HG03469 (cell line): ENCODE data around the gene URM1.

Experiments
- ATAC-seq: cut with Tn5 transposase; IDR thresholded peaks from one replicate; pipeline ENCODE4 v1.9.1; 2021; ENCODE audit warnings: mild to moderate bottlenecking, moderate library complexity, moderate number of reproducible peaks; ENCODE audit not compliant: unreplicated experiment

Gene URM1

DNA sequence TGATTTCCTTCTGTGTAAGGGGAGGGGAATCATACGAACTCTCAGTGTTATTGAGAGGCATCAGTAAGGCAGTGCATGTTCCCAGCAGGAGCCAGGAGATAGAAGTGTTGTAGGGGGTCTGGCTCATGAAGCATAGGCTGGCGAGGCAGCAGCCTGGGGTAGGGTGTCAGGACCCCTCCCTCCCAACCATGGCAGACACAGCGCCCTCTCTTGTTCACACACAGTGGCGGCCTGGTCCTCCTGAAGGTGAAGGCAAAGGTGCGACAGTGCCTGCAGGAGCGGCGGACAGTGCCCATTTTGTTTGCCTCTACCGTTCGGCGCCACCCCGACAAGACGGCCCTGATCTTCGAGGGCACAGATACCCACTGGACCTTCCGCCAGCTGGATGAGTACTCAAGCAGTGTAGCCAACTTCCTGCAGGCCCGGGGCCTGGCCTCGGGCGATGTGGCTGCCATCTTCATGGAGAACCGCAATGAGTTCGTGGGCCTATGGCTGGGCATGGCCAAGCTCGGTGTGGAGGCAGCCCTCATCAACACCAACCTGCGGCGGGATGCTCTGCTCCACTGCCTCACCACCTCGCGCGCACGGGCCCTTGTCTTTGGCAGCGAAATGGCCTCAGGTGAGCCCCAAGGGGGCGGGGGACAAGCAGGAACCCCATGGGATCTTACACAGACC, 26.1 kb upstream of the URM1 start:
- no peak for ATAC-seq

DNA sequence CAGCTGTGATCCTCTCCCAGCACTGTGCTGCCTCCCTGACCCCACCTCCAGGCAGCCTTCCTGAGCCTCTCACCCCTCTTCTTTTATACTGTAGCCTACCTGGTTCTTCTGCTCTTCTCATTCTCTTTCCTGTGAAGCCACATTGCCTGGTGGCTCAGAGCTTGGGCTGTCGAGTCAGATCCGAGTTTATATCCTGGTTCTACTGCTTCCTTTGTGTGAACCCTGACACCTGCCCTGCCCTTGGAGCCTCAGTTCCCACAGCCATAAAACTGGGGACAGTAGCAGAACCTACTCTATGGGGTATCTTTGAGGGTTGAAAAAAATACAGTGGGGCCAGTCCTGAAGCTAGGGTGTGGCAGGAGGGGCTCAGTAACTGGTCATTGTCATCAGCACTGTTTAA, 22.0 kb upstream of the URM1 start:
- no peak for ATAC-seq

DNA sequence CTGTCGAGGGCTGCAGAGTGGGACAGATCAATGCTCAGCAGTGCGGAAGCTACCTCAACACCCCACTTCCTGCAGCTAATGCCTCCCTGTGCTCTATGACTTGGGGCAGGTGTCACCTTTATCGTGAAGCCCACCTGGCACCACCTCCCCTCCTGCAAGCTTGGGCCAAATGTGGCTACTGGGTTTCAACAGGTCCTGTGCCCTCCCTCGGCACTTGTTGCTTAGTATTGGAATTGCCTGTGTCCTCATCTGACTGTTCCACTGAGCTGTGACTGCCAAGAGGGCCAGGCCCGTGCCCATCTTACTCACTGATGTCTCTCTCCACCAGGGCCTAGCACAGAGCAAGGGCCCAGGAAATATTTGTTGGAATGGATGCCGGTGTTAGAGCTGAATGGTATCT, 21.4 kb upstream of the URM1 start:
- no peak for ATAC-seq

DNA sequence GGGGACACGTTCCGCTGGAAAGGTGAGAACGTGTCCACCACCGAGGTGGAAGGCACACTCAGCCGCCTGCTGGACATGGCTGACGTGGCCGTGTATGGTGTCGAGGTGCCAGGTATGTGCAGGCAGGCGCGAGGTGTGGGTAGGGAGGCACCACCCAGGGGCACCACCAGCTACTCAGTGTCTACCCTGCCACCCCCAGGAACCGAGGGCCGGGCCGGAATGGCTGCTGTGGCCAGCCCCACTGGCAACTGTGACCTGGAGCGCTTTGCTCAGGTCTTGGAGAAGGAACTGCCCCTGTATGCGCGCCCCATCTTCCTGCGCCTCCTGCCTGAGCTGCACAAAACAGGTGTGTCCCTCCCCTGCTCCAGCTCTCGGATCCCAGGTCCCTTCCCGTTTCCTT, 15.7 kb upstream of the URM1 start:
- no peak for ATAC-seq

DNA sequence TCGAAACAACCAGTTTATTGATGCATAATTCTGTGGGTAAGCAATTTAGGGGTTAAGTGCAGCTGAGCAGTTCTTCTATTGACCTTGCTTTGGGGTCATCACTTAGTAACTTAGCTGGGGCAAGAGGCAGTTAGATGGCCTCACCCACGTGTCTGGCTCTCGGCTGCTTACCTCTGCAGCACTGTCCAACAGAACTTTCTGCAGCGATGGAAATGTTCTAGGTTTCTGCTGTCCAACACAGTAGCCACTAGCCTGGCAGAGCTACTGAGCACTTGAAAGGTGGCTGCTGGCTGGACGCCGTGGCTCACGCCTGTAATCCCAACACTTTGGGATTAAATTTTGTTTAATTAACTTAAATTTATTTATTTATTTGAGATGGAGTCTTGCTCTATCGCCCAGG, 13.1 kb upstream of the URM1 start:
- ATAC-seq: no peak

DNA sequence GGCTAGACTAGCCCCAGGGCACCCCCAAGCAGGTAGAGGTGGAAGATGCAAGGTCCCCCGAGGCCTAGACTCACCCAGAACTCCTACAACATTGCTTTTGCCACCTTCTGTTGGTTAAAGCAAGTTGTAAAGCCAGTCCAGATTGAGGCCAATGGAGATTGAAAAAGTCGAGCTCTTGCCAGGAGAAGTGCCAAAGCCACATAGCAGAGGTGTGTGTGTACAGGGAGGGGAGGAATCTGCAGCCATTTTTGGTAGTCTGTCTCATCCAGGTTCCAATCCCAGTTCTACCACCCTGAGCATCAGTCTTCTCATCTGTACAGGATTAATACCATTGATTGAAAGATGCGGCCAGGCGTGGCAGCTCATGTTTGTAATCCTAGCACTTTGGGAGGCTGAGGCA, 12.3 kb upstream of the URM1 start:
- ATAC-seq: no peak

DNA sequence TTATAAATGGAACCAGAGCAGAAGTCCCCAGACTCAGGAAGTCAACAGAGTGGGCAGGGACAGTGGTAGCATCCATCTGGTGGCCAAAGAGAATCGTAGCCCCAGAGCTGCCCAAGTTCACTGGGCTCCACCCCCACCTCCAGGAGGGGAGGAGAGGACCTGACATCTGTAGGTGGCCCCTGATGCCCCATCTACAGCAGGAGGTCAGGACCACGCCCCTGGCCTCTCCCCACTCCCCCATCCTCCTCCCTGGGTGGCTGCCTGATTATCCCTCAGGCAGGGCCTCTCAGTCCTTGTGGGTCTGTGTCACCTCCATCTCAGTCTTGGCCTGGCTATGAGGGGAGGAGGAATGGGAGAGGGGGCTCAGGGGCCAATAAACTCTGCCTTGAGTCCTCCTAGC, 10.3 kb upstream of the URM1 start:
- ATAC-seq: no peak

DNA sequence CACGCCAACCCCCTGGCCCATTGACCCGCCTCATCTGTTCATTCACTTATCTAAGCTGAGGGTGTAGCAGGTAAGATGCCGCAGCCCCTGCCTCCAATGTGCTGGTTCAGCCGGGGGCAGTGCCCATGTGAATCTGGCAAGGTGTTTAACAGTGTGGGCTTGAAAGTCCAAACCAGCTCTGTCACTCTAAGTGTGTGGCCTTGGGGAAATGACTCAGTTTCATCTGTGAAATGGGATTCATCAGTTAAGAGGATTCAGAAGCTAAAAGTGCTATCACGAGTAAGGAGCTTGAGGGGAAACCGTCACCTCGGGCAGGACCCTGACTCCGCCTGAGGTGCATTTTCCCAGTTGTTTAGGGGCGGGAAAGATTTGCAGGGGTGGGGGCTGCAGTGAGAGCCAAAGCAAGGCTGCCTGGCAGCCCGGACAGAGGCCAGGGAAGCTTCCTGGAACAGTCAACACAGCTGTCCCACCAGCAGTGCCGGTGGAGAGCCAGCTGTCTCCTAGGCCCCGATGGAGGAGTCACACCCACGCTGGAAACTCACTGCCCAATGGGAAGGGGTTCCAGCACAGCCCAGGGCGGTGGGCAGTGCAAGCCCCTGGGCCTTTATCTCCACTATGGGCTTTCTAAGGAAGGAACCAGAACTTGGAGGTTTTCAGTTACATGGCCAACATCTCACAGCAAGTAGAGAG, 9.7 kb upstream of the URM1 start:
- no peak for ATAC-seq

DNA sequence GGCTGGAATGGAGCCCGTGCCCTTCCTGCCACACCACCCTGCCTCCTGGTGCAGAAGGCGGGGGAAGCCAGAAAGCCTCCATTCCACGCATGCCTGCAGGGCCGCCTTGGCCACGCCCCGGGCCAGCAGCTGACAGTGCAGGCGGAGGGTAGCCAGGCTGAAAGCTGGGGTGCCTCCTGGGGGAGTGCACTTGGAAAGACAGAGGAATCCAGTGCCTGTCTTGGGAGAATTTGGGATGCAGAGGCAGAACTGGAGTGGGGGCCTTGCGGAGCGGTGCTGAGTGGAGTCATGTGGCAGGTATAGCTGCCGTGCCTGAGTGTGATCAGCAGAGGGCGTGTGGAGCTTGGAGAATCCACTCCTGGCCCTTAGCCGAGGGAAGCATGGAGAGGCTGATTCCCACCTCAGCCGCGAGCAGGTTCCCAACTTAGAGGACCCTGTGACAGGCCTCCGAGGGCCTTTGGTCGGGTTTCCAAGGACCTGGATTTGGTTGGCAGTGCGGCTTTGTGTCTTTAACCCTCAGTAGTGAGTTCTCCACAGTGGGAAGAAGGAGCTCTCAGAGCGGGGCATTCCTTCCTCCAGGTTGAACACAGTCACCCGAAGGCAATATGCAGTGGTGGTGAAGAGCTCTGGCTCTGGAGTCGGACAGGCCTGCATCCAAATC, 9.1 kb upstream of the URM1 start:
- ATAC-seq: no peak

DNA sequence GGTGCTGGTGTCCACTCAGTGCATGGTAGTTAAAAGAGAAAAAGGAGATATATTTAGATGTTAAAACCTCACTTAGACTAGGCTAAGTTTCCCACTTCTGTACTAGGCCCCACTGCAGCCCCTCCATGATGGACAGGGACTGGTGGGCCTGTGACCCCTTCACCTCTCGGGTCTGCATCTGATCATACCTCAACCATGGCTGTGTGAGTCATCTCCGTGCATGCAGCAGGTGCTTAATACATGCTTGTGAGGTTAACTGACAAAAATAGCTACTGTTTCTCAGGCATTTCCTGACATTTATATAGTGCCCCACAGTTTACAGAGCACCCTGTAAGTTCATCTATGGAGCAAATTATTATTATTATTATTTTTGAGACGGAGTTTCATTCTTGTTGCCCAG, 8.4 kb upstream of the URM1 start:
- ATAC-seq: no peak

DNA sequence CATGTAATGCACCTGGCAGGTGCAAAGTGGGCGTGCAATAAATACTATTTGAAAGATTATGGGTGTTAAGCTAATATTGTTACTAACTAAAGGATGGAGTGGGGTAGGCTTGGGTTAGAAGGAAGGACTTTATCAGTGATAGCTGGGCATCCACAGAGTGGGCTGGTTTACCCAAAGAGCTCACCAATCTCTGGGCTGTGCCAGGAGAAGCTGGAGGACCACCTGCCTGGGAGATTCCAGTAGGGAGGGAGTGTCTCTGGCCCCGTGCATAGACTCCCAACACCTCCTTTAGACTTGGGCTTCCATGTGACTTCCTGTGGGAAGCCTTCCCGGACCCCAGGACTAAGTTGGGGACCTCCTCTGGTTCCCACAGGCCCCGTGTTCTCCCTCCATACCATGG, 5.6 kb upstream of the URM1 start:
- ATAC-seq: no peak

DNA sequence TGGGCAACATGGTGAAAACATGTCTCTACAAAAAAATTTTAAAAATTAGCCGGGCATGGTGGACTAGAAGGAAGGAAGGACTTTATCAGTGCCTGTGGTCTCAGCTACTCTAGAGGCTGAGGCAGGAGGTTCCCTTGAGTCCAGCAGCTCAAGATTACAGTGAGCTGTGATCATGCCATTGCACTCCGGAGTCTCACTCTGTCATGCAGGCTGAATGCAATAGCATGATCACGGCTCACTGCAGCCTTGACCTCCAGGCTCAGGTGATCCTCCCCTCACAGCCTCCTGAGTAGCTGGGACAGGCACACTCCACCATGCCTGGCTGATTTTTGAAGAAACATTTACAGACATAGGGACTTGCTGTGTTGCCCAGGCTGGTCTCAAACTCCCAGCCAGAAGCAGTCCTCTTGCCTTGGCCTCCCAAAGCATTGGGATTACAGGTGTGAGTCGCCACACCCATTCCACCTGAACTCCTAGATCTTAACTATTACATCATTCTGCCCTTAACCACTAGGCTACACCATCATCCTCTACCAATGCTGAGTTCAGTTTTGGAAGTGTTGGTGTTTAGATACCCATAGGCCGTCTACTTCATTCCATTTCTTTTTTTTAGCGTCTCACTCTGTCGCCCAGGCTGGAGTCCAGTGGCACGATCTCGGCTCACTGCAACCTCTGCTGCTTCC, 2.0 kb upstream of the URM1 start:
- no peak for ATAC-seq

DNA sequence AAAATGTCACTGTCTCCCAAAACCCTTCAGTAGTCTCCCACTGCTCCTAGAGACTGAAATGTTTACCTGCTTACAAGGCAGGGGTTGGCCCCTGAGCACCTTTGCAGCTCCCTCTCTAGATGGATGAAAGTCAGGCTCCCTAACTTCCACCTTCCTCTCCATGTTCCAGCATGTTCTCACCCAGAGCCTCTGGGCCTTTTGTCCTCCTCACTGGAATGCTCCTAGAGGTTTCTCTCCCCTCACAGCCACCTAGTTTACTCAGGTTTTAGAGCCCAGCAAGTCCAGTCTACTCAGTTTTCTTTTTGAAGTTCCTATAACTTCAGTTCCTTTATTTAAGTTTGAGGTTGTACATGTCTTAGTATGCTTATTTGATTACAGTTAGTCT, 815 bp upstream of the URM1 start:
- no peak for ATAC-seq

DNA sequence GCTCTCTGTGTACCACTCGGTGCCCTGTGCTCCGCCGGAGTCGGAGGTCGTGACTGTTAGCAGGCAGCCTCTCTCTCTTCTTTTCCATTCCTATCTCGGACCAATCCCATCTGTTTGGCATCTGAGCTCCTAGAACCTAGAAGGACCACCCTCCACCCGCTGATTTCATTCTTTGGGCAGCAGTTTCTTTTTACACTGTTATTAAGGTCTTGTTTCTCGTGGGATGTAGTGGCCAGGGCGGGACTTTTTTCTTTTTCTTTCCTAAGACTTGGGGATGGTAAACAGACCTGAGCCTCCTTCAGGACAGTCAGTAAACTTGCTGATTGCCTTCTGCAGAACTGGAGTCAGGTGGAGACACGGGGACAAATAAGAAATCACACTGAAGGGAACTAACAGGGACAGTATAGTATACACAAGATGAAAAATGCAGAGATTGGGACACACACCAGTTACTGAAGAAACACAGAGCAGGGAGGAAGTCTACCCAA, 500 bp downstream of the URM1 start:
- ATAC-seq: no peak

DNA sequence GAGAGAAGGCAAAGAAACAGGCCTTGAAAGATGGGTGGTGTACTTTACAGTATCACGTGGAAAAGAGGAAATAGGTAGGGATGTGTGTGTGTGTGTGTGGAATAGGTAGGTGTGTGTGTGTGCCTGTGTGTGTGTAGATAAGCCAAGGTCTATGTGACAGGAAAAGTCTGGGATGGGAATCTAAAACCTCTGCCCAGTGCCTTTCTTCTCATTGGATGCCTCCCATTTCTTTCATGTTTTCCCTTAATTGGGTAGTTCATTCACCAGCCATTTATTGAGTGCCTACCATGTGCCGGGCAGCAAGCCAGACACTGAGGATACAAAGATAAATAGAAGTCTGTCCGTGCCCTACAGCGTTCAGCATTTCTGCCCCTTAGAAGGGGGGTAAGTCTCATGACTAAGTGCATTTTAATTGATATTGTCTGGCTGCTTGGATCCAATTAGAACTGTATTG, 1.0 kb downstream of the URM1 start:
- no peak for ATAC-seq

DNA sequence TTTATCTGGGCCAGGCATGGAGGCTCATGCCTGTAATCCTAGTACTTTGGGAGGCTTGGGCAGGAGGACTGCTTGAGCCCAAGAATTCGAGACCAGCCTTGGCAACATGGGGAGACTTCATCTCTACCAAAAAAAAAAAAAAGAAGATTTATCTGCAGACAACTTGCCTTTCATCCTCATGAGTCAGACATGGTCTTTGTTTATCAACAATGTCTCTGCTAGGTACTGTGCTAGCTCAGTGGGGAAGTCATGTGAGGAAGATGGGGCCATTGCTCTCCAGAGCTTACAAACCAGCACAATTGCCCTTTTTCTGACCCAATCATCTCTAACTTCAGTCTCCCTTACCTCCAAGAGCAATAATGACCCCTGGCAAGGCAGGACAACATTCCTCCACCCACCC, 1.6 kb downstream of the URM1 start:
- ATAC-seq: no peak

DNA sequence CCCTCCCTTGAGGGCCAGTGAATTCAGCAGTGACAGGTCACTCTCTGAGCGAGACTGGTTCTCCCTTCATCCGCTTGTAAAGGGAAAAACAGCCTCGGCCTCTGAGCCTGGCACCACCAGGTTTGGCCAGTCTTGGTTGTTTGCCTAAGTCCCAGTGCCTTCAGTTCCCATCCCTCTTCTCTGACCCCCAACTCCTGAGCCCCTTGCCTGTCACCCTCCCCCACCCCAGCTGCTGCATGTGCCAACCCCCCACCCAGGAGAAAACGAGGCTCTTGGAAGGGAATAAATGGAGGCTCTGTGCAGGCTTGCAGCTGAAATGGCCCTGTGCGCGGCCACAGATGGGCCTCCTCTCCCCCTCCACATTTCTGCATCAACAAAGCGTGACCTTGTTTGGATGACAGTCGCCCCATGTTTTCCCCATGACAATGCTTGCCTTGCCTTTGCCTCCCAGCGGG, 3.1 kb downstream of the URM1 start:
- ATAC-seq: no peak

DNA sequence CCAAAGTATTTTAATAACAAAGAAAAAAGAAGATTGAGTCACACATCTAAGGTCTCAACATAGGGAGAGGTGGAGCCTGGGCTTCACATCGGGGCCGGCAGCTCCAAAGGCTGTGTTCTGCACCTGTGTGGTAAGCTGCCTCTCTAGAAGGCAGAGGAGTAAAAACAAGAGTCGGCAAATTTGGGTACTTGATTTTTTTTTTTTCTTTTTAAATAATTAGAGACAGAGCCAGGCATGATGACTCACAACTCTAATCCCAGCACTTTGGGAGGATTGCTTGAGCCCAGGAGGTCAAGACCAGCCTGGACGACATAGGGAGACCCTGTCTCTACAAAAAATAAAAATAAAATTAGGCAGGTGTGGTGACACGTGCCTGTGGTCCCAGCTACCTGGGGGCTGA, 4.7 kb downstream of the URM1 start:
- no peak for ATAC-seq

DNA sequence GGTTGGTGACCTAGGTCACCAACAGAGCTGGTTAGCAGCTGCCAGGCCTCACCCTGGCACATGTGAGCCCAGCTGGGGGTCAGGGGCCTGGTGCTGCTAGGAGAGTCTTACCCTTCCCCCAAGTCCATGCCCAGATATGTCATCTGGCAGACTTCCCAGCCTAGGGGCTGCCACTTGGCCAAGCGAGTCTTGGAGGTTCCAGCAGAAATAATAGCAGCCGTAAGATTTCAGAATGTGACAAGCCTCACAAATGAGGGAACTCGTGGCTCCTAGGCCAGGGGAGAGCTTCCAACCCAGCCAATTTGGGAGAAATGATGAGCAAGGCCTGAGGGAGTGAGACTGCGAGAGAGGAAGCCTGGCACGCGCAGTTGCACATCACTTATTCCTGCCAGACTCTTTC, 11.1 kb downstream of the URM1 start:
- no peak for ATAC-seq

DNA sequence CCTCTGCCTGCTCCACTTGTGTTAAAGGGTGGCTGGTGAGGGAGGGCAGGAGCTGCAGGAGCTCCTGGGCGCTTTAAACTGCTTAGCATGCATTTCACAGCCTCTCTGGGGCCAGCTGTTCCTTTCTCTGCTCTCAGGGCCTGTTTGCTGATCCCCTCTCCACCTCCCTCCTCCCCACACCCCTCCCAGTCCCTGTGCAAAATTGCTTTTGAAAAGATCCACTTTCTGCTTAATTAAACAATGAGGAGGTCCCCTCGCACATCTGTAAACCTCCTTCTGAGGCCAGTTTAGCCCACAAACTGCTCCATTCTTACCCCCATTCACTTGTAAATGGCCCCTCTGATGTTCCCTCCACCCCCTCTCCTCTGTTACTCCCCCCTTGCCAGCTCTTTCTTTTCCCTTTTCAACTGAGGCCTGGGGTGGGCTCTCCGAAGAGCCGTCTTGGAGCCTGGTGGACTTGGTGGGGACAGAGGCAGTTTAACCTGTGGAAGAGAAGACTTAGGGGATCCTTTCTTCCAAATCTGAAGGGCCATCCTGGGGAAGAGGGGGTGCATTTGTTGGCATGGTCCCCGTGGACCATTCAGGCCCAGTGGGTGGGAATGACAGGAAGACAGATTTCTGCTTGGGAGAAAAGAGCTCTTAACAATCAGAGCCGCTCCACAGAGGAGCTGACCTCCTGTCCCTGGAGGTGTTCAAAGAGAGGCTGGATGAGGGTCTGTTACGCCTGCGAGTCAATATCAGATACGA, 12.0 kb downstream of the URM1 start:
- no peak for ATAC-seq

DNA sequence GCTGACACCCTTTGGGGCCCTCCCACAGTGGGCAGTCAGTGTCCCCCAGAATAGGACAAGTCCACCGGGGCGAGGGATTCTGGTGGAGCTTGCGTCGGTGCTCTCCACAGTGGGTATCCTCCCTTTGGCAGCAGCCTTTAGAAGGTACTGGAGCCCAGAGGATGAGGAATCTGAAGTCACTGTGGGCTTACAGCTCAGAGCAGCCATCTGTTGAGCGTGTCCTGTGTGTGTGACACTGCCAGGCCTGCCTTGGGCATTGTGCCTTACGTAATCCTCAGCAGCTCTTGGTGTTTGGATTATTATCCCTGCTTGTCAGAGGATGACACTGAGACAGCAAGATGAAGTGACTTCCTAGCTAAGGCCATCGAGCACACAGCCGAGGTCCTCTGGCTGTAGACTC, 12.6 kb downstream of the URM1 start:
- no peak for ATAC-seq
